GM06990 (cell line): ENCODE results near the gene LRRC27.

Source experiments
- DNase-seq: peaks from one replicate; pipeline ENCODE4 v3.0.0-alpha.2; 2011; ENCODE audit not compliant: insufficient read length; ENCODE audit errors: extremely low read depth
- H3K27me3 ChIP-seq: replicated peaks from 2 replicates; pipeline ENCODE4 v1.6.0; 2011; ENCODE audit warnings: low read length; ENCODE audit not compliant: control insufficient read depth, insufficient read depth
- H3K36me3 ChIP-seq: 2 replicates; pipeline ENCODE4 v1.5.1; 2011; ENCODE audit warnings: low read length; ENCODE audit not compliant: control insufficient read depth, insufficient read depth
- H3K4me3 ChIP-seq: replicated peaks from 2 replicates; pipeline ENCODE4 v1.5.1; 2011; ENCODE audit warnings: low read depth, mild to moderate bottlenecking, control low read depth, low read length
- CTCF ChIP-seq: IDR thresholded peaks from 2 replicates; pipeline ENCODE4 v1.5.1; 2011; ENCODE audit warnings: low read length, control low read depth, mild to moderate bottlenecking, inconsistent platforms; ENCODE audit not compliant: insufficient read depth, poor library complexity, severe bottlenecking

Gene LRRC27

DNA sequence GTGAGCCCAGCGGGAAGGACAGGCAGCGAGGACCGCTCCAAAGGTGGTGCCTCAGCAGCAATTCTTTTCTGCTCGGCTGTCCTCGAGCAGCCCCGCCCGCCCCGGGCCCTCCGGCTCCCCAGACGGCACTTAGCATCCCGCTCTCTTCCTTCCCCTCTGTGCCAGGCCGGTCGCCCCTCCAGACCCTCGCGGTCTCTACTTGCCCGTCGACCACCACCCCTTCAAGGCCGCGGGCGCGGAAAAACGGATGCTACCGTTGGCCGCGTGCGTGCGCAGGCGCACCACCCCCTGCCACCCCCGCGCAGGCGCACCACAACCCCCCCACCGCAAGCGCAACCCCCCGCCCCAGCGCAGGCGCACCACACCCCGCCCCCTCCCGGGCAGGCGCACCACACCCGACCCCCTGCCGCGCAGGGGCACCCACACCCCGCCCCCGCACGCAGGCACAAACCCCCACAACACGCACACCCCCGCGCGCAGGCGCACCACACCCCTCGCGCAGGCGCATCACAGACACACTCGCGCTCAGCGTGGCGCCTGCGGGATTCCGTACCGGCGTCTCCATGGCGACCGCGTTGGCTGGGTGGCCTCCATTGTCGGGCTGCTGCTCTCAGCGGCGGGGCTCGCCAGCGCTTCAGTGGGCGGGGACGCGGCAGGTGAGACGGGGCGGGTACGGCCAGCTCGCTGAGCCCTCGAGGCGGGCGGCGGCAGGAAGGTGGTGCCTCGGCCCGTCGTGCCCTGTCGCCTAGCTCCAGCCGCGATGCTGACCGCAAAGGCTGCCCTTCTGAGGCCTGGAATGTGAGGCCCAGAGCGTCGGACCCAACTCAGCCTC lies at the start of gene LRRC27:
TSS of gene LRRC27 (plus strand) at position 593 of the 832 bp plus-strand sequence. CDS start 1,332 bp downstream, outside the sequence.
- DNase-seq, result peak; percentile 100
- TF ChIP-seq CTCF, result no peak
- H3K36me3 ChIP-seq, result no peaks in the 10 kb centered on the region
- no peaks in the 10 kb centered on the region for H3K27me3 ChIP-seq
- peak within 1 kb of the TSS; percentile 98 for H3K4me3 ChIP-seq

DNA sequence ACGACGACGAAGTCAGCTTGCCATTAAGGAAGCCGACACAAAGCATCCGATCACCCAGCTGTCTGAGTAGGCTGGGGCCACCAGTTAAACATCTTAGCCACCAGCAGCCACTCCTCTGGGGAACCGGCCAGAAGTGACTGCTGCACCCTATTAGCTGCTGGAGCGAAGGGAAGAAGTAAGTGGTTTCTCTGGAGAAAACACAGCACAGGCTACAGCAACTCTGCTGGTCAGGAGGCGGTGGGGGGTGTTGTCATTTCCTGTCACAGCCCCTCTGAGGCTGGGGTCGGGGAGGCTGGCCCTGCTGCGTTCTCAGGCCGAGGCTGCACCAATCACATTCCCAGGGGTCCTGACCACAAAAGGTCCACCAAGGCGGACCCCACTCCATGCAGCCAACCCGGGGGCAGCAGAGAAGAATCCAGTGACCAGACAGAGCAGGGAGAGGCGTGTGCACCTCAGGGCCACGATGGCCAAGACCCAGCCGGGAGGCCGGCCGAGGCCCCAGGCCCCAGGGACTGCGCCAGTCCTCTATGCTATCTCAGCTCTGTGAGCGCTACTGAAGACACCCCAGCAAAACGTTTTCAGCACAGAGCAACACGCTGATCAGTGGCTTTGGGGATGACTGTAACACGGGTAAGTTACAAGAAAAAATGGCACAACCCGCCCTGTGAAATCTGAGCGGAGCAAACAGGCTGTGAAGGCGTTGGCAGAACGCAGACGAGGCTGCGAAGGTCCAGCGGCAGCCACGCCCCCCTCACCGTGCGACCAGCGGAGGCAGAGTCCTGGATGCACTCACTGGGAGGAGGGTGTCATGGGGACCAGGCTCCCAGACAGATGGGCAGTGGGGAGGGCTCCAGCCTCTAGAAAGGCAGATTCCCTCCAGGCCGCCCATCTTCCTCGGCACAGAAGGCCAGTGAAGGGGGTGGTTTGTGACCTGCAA lies 49.1 kb upstream of the LRRC27 start:
- H3K4me3 ChIP-seq, result no peak overlapping the region
- no peak for DNase-seq

DNA sequence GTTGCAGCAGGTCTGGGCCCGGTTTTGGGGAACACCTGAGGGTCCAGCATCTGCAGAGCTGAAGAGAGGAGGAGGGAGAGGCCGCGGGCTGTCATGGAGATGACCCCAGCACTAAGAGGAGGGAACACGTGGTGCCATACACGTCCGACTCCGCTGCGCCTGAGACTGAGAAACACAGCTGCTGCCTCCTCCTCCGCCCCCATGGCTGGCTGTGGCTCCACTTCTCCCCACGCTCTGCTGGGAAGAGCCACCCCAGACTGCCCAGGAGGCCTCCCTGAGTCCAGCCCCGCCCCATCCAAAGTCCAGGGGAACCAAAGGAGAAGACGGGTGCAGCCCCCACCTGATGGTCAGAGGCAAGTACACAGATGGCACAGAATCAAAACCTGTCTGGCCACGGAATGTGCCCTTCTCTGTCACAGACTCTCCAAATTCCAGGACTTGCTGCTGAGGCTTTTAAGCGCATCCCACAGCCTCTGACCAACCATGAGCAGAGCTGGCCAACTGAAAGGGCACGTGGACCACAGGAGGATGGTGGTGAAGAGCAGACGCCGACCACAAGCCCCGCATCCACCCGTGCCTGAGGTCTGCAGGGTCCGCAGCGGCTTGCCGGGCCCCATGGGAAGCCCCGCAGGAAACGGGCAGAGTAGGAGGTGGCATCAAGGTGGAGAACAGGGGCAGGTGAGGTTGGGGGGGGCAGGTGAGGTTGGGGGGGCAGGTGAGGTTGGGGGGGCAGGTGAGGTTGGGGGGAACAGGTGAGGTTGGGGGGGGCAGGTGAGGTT lies 48.2 kb upstream of the LRRC27 start:
- DNase-seq, result no peak
- no peaks in the 10 kb centered on the region for H3K27me3 ChIP-seq
- no peak for TF ChIP-seq CTCF
- H3K36me3 ChIP-seq, result no peaks in the 10 kb centered on the region
- H3K4me3 ChIP-seq, result no peak overlapping the region

More for the DNA sequence above, 49.1 kb upstream of the LRRC27 start:
- no peak for TF ChIP-seq CTCF
- H3K36me3 ChIP-seq, result no peaks in the 10 kb centered on the region
- H3K27me3 ChIP-seq, result no peaks in the 10 kb centered on the region

- Histone ChIP-seq H3K4me3 (no peak overlapping the region), H3K27me3 (no peaks in the 10 kb centered on the region), H3K36me3 (no peaks in the 10 kb centered on the region)
- no peak for DNase-seq
- no peak for TF ChIP-seq CTCF
These were observed 42.6 kb upstream of the LRRC27 start for GRCh38 chr10:132289439-132289838.

GRCh38 chr10:132290631-132291030 lies 41.4 kb upstream of the LRRC27 start:
- Histone ChIP-seq H3K27me3 (no peaks in the 10 kb centered on the region), H3K4me3 (no peak overlapping the region), H3K36me3 (no peaks in the 10 kb centered on the region)
- DNase-seq, result no peak
- TF ChIP-seq CTCF, result no peak
